Measurements from ENCODE around the gene CDKAL1.

DNA sequence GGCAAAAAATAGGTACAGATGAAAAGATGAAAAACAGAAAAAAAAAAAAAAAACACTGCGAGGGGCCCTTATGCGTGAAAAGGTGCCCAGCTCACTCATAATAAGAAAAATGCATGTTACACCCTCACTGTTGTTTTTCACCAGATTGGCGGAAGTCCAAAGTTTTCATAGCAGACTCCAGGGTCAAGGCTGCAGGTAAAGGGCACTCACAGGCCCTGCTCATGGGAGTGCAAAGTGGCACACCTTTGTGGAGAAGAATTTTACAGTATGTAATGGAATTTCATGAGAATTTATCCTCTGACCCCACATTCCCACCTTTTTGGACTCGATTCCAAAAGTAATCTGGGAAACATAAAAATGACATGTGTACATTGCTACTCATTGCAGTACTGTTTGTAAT lies 108.2 kb downstream of the CDKAL1 start:
- TF ChIP-seq, protein P1, sequence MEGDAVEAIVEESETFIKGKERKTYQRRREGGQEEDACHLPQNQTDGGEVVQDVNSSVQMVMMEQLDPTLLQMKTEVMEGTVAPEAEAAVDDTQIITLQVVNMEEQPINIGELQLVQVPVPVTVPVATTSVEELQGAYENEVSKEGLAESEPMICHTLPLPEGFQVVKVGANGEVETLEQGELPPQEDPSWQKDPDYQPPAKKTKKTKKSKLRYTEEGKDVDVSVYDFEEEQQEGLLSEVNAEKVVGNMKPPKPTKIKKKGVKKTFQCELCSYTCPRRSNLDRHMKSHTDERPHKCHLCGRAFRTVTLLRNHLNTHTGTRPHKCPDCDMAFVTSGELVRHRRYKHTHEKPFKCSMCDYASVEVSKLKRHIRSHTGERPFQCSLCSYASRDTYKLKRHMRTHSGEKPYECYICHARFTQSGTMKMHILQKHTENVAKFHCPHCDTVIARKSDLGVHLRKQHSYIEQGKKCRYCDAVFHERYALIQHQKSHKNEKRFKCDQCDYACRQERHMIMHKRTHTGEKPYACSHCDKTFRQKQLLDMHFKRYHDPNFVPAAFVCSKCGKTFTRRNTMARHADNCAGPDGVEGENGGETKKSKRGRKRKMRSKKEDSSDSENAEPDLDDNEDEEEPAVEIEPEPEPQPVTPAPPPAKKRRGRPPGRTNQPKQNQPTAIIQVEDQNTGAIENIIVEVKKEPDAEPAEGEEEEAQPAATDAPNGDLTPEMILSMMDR (IDR thresholded peaks at IDR 0.05; ENCODE audit: low read length): no peak
- TF ChIP-seq EZH2 (optimal IDR thresholded peaks at IDR 0.05; ENCODE audit: low read depth, low read length) (no peak), EZH2phosphoT487 (IDR thresholded peaks at IDR 0.05; ENCODE audit: low read length) (no peak)
